Measurements from ENCODE around the gene ABLIM3.
A peak's percentile ranks its signal among the peaks of the same experiment; 100 is the strongest.

ABLIM3 gene

DNA sequence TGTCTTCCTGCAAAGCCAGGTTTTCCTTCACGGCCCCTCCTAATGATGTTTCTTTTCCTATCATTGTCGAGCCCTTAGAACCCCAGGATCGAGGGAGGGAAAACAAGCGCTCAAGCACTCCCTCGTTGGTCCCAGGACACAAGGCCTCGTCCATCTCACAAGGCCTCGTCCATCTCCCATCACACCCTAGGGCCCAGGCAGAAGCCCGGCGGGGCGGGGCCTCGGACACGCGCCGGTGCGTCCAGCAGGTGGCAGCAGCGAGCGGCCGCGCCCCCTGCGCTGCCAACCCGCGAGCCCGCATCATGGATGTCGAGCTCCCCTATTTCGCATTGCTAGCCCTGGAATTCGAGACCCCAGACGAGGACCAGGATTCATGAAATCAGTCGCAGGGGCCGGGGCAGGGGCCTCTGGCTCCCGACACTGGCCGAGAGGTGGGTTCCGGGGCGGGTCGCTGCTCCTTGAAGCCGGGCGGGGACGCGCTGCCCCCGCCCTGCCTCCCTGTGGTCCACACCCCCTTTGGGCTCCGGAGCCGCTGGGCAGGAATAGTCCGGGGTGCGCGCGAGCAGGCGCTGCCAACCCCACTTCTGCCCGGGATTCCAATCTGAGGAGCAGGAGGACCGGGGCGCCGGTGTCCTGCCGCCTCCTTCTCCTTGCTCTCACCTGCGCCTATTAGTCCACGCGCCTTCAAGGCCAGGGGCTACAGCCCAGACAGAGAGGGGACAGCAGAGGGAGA is at the start of gene ABLIM3:
TSS of gene ABLIM3 (plus strand) at position 270 of the 733 bp plus-strand sequence. CDS start 603 bp downstream, outside the sequence.
- peak; percentile 34 to 74 for DNase-seq (ENCODE audit: low spot score in 2 of 2)
- peaks cover 6% of the 10 kb centered on the region for H3K27me3 ChIP-seq (ENCODE audit: low read depth)
- no peaks in the 10 kb centered on the region for H3K4me1 ChIP-seq
- no peaks in the 10 kb centered on the region for H3K36me3 ChIP-seq (replicated peaks)
- no peaks in the 10 kb centered on the region for H3K9me3 ChIP-seq
- in situ Hi-C loops (cut with MboI; ENCODE audit: low sequenced_read_pairs) = loop anchor here (25.0 kb wide), 1 partner anchor 421 kb away; the partner anchor contains the start of gene CSNK1A1
- peak within 1 kb of the TSS; percentile 48 for H3K4me3 ChIP-seq

DNA sequence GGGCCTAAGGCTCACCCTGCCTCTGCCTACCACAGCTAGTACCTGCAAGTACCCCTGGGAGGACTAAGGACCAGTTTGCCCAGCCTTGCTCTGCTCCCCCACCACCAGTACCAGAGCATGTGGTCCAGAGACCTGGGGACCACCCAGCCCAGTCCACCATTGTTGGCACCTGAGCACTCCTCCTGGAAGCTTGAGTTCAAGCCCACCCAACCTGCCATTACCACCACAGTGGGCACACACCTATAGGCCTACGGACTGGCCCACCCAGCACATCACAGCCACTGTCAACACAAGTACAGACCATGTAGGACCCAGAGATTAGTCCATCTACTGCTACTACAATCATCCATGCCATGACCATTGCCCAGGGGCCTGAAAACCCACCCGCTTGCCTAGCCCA is 47.7 kb upstream of the ABLIM3 start:
- H3K27me3 ChIP-seq (ENCODE audit: low read depth) = no peaks in the 10 kb centered on the region
- in situ Hi-C loops (cut with MboI; ENCODE audit: low sequenced_read_pairs) = no loop called here
- H3K4me1 ChIP-seq = no peaks in the 10 kb centered on the region

DNA sequence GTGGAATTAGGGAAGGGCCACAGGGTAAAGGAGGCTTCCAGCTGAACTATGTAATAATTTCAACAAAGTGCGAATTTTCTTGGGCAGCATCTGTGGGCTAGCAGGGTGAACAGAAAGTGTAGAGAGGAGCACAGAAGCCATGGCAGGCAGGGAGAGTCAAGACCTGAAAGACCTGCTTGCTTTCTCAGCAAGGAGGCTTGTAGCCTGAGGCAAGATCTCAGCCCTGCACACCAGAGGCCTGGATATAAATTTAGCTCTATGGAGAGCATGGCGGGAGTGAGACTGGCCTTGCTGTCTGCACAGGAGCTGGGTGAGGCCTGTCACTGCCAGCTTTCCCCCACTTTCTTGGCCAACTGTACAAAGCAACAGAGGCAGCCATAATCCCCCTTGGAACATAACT is 46.3 kb upstream of the ABLIM3 start:
- no peak for DNase-seq (ENCODE audit: low spot score in 2 of 2)
- in situ Hi-C loops (cut with MboI; ENCODE audit: low sequenced_read_pairs) = no loop called here
- Histone ChIP-seq H3K4me1 (no peaks in the 10 kb centered on the region), H3K36me3 (replicated peaks) (no peaks in the 10 kb centered on the region), H3K27me3 (ENCODE audit: low read depth) (no peaks in the 10 kb centered on the region), H3K4me3 (no peak overlapping the region), H3K9me3 (0 out of 2 replicates have a peak, but pooled peaks cover 2% of the 10 kb centered on the region)

More for the DNA sequence above, 47.7 kb upstream of the ABLIM3 start:
- 0 out of 2 replicates have a peak, but pooled peaks cover under 1% of the 10 kb centered on the region for H3K9me3 ChIP-seq
- H3K36me3 ChIP-seq (replicated peaks) = no peaks in the 10 kb centered on the region
- DNase-seq (ENCODE audit: low spot score in 2 of 2) = no peak
- H3K4me3 ChIP-seq = no peak overlapping the region

DNA sequence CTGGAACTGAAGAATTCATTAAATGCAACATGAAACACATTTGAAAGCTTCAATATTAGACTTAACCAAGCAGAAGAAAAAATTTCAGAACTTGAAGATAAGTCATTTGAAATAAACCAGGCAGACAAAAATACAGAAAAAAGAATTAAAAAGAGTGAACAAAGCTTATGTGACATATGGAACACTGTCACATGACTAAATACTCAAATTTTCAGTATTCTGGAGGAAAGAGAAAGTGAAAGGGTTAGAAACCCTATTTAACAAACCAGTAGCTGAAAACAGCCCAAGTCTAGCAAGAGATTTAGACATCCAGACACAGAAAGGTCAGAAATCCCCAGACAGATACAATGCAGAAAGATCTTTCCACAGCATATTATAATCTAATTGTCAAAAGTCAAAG is 41.4 kb upstream of the ABLIM3 start:
- DNase-seq (ENCODE audit: low spot score in 2 of 2) = no peak
- no peaks in the 10 kb centered on the region for H3K4me1 ChIP-seq
- no peak overlapping the region for H3K4me3 ChIP-seq
- no peaks in the 10 kb centered on the region for H3K36me3 ChIP-seq (replicated peaks)
- H3K27me3 ChIP-seq (ENCODE audit: low read depth) = no peaks in the 10 kb centered on the region
- 0 out of 2 replicates have a peak, but pooled peaks cover 2% of the 10 kb centered on the region for H3K9me3 ChIP-seq
- in situ Hi-C loops (cut with MboI; ENCODE audit: low sequenced_read_pairs) = no loop called here

DNA sequence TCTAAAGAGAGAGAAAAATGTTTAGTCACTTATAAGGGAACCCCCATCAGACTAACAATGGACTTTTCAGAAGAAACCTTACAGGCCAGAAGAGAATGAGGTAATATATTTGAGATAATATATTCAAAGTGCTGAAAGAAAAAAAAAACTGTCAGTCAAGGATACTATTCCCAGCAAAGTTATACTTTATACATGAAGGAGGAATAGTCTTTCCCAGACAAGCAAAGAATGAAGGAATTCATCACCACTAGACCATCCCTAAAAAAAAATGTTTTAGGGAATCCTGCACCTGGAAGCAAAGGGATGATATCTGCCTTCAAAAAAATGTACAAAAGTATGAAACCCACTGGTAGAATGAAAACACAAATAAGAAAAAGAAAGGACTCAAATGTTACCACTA is 41.0 kb upstream of the ABLIM3 start:
- DNase-seq (ENCODE audit: low spot score in 2 of 2) = no peak
- in situ Hi-C loops (cut with MboI; ENCODE audit: low sequenced_read_pairs) = no loop called here
- Histone ChIP-seq H3K36me3 (replicated peaks) (no peaks in the 10 kb centered on the region), H3K4me3 (no peak overlapping the region), H3K9me3 (0 out of 2 replicates have a peak, but pooled peaks cover 2% of the 10 kb centered on the region), H3K4me1 (no peaks in the 10 kb centered on the region), H3K27me3 (ENCODE audit: low read depth) (no peaks in the 10 kb centered on the region)

DNA sequence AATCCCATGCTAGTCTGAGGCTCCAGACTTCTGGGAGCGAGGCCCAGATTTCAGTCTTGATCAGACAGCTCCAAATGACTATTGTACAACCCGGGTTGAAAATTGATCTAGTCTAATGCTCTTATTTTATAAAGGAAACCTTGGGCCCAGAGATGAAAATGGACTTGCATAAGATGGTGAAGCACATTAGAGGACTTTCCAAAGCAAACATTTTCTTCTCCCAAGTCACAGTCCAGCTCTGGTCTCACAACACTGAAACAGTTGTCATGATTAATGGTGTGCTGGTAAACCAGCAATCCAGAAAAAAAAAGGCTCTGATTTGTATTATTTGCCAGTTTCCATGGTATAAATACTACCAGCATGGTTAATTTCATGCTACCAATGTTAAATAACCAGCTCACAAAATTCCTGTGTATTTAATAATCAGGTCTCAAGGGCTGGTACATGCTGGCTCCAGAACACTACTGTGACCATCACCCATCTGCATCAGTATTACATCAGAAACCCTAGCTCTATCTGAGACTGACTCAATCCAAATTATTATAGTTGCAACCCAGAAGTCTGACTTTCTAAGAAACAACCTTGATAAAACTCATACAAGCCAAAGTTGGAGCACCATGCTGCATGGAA is 32.5 kb upstream of the ABLIM3 start:
- Histone ChIP-seq H3K36me3 (replicated peaks) (no peaks in the 10 kb centered on the region), H3K27me3 (ENCODE audit: low read depth) (no peaks in the 10 kb centered on the region), H3K4me3 (no peak overlapping the region), H3K9me3 (no peaks in the 10 kb centered on the region), H3K4me1 (no peaks in the 10 kb centered on the region)
- in situ Hi-C loops (cut with MboI; ENCODE audit: low sequenced_read_pairs) = no loop called here
- DNase-seq (ENCODE audit: low spot score in 2 of 2) = no peak

DNA sequence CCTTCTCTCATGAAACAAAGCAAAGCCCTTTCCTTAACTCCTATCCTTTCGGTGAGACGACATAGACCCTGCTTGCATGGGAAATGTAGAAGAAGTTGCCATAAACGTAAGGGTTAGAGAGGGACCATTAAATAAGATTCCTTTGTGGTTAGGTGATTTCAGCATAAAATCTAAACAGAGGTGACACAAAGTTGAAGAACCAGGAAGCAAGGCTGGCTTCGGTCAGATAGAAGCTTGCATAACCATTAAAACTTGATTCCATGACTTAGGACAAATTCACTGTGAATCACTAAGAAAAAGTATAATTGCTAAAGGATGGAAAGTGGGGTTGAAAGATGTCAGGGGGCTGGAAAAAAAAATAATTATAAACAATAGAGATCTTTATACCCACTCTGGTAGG is 30.9 kb upstream of the ABLIM3 start:
- Histone ChIP-seq H3K4me3 (no peak overlapping the region), H3K4me1 (no peaks in the 10 kb centered on the region), H3K9me3 (no peaks in the 10 kb centered on the region), H3K36me3 (replicated peaks) (no peaks in the 10 kb centered on the region), H3K27me3 (ENCODE audit: low read depth) (no peaks in the 10 kb centered on the region)
- DNase-seq (ENCODE audit: low spot score in 2 of 2) = no peak
- in situ Hi-C loops (cut with MboI; ENCODE audit: low sequenced_read_pairs) = no loop called here

DNA sequence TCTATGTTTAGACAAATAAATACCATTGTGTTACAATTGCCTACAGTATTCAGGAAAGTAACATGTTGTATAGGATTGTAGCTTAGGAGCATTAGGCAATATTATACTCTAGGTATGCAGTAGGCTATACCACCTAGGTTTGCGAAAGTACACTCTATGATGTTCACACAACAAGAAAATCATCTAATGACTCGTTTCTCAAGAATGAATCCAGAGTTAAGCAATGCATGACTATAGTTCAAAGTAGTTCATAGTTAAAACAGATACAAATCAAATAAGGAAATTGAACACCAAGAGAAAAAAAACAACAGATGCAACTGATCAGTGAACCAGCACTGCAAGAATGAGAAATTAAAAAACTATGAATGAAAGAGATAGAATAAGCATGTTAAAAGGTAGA is 27.6 kb upstream of the ABLIM3 start:
- in situ Hi-C loops (cut with MboI; ENCODE audit: low sequenced_read_pairs) = no loop called here
- no peaks in the 10 kb centered on the region for H3K36me3 ChIP-seq (replicated peaks)
- no peaks in the 10 kb centered on the region for H3K9me3 ChIP-seq
- no peak overlapping the region for H3K4me3 ChIP-seq
- no peaks in the 10 kb centered on the region for H3K4me1 ChIP-seq
- no peaks in the 10 kb centered on the region; the same call in 1 of the 2 replicates for H3K27me3 ChIP-seq (ENCODE audit: low read depth)
- DNase-seq (ENCODE audit: low spot score in 2 of 2) = no peak

DNA sequence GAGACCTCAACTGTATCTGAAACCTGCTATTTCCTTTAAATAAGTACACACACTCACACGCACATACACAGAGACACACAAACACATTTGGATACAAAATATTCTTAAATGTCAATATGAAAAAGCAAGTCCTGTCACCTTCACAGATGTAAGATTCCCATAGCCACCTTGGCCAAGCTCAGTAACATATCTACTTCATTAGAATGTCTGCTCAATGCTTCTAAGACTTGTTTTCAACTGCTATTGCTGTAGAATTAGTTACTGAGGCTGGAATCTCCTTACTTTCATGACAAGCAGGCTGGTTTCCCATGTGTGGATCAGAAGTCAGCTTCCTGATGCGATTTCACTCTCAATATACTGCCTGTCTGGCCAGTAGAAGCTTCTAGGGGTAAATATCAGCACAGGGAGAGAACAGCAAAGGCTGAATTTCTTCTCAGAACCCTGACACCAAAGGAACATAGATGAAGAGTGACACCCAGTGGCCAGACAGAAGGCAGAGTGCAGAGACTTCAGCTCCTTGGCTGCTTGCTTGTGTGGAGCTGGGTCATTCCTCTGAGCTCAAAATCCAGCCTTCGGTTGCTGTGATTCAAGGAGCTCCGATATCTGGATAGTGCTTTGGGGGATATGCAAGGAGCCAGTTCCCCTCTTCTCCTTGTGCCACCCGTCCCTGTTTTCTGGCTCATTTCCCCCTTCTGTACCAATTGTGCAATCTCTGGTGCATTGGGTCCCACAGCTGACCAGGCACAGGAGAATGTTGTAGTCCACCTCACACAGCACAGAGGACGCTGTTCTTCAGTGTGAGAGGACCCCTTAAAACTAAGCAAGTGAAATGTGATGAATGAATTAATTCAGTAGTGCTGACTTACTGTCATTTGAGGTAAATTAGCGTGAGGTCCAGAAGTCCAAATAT is 26.6 kb upstream of the ABLIM3 start:
- Histone ChIP-seq H3K9me3 (no peaks in the 10 kb centered on the region), H3K27me3 (ENCODE audit: low read depth) (no peaks in the 10 kb centered on the region; the same call in 1 of the 2 replicates), H3K4me1 (no peaks in the 10 kb centered on the region), H3K36me3 (replicated peaks) (no peaks in the 10 kb centered on the region), H3K4me3 (no peak overlapping the region)
- peak; percentile 34 to 49 for DNase-seq (ENCODE audit: low spot score in 2 of 2)
- in situ Hi-C loops (cut with MboI; ENCODE audit: low sequenced_read_pairs) = no loop called here

DNA sequence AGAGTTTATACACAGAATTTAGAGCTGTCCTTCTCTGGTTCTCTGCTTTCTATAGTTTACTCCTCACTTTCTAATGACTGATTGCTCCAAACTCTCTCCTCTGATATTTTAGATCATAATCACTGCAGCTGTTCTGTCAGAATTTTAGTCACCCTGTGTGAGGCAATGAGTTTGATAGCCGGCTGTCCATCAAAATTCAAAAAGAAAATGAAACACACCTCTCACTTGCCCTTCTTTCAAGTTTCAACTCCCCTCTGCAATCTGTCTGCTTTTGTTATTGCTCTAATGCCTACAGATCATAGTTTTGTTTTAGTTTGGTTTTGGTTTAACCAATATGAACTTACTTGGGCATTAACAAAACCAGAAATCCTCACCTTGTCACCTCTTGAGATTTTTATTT is 23.3 kb upstream of the ABLIM3 start:
- Histone ChIP-seq H3K36me3 (replicated peaks) (no peaks in the 10 kb centered on the region), H3K9me3 (no peaks in the 10 kb centered on the region), H3K27me3 (ENCODE audit: low read depth) (no peaks in the 10 kb centered on the region; the same call in 1 of the 2 replicates), H3K4me1 (no peaks in the 10 kb centered on the region), H3K4me3 (no peak overlapping the region)
- DNase-seq (ENCODE audit: low spot score in 2 of 2) = no peak
- in situ Hi-C loops (cut with MboI; ENCODE audit: low sequenced_read_pairs) = no loop called here

DNA sequence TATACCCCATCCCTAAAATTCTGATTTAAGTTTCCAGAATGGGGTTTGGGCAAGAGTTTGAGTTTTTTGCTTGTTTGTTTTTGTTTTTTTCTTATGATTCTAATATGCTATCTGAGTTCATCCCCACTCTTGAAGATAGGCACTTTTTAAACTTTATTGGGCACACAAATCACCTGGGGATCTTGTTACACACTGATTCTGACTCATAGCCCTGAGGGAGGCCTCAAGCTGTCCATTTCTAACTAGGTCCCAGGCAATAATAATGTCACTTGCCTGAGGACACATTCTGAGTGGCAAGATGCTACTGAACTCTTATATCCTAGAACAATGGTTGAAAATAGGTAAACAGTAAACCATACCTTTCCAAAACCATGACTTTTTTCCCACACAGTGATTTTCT is 22.8 kb upstream of the ABLIM3 start:
- Histone ChIP-seq H3K4me1 (no peaks in the 10 kb centered on the region), H3K36me3 (replicated peaks) (no peaks in the 10 kb centered on the region), H3K9me3 (no peaks in the 10 kb centered on the region), H3K27me3 (ENCODE audit: low read depth) (no peaks in the 10 kb centered on the region; the same call in 1 of the 2 replicates), H3K4me3 (no peak overlapping the region)
- DNase-seq (ENCODE audit: low spot score in 2 of 2) = no peak
- in situ Hi-C loops (cut with MboI; ENCODE audit: low sequenced_read_pairs) = no loop called here

DNA sequence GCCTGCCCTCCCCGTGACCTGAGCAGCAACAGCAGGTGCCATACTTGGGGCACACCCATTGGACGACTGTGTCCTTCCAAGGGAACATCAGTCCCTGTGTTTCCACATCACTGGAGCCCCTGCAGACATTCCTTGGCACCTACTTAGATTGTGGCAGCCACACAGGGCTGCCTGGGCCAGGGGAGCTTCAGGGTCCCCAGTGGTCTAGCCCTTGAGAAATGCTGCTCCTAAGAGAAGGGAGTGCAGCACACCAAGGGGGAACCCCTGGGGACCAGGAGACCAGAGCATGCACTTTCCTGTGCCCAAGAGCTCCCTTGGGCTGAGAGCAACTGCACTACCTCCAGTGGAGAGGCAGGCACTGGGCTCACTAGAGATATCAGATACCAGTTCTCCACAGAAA is 20.1 kb upstream of the ABLIM3 start:
- Histone ChIP-seq H3K36me3 (replicated peaks) (no peaks in the 10 kb centered on the region), H3K9me3 (no peaks in the 10 kb centered on the region), H3K4me3 (no peak overlapping the region), H3K27me3 (ENCODE audit: low read depth) (no peaks in the 10 kb centered on the region; the same call in 1 of the 2 replicates), H3K4me1 (no peaks in the 10 kb centered on the region)
- DNase-seq (ENCODE audit: low spot score in 2 of 2) = no peak
- in situ Hi-C loops (cut with MboI; ENCODE audit: low sequenced_read_pairs) = no loop called here

DNA sequence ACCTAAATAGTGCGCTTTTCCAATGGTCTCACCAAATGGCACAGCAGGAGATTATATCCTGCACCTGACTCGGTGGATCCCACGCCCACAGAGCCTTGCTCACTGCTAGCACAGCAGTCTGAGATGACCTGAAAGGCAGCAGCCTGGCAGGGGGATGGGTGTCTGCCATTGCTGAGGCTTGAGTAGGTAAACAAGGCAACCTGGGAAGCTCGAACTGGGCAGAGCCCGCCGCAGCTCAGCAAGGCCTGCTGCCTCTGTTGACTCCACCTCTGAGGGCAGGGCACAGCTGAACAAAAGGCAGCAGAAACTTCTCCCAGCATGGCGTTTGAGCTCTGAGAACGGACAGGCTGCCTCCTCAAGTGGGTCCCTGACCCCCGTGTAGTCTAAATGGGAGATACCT is 18.1 kb upstream of the ABLIM3 start:
- H3K9me3 ChIP-seq = no peaks in the 10 kb centered on the region
- H3K4me3 ChIP-seq = no peak overlapping the region
- no peak for DNase-seq (ENCODE audit: low spot score in 2 of 2)
- in situ Hi-C loops (cut with MboI; ENCODE audit: low sequenced_read_pairs) = no loop called here
- H3K4me1 ChIP-seq = no peaks in the 10 kb centered on the region
- no peaks in the 10 kb centered on the region for H3K36me3 ChIP-seq (replicated peaks)
- H3K27me3 ChIP-seq (ENCODE audit: low read depth) = no peaks in the 10 kb centered on the region

Measured in HAP-1 (cell line).